PFSK-1 (cell line): ENCODE measurements around the gene UBL4B.

Source experiments
- FOXP2 ChIP-seq: optimal IDR thresholded peaks from 2 replicates; pipeline ENCODE3; 2011; ENCODE audit warnings: borderline replicate concordance, control low read depth, inconsistent platforms; ENCODE audit not compliant: insufficient read depth; ENCODE audit errors: extremely low read length, extremely low read depth
- POLR2AphosphoS5 ChIP-seq: IDR thresholded peaks from 2 replicates; pipeline ENCODE4 v1.6.1; 2012; ENCODE audit warnings: low read depth, mild to moderate bottlenecking, control low read depth, low read length, moderate library complexity
- SIN3A ChIP-seq: IDR thresholded peaks from 2 replicates; pipeline ENCODE4 v1.6.1; 2012; ENCODE audit warnings: mild to moderate bottlenecking, low read length, moderate library complexity, borderline replicate concordance; ENCODE audit not compliant: insufficient read depth
- TAF1 ChIP-seq: IDR thresholded peaks from 2 replicates; pipeline ENCODE4 v1.6.1; 2012; ENCODE audit warnings: low read length, control low read depth, borderline replicate concordance; ENCODE audit not compliant: insufficient read depth
- TF ChIP-seq, protein P1 (sequence below), 2 experiments: IDR thresholded peaks; 2 replicates each; pipeline versions ENCODE4 v1.6.1 to v1.8.0; 2011 to 2012; ENCODE audit warnings: low read depth in 2 of 2, low read length in 2 of 2, control low read depth in 1 of 2, inconsistent platforms in 1 of 2, mild to moderate bottlenecking in 1 of 2, moderate library complexity in 1 of 2; ENCODE audit not compliant: insufficient read depth in 1 of 2

Gene UBL4B

GRCh38 chr1:110114784-110115183, 2.5 kb downstream of the UBL4B start:
- TF ChIP-seq FOXP2 (no peak), TAF1 (no peak), POLR2AphosphoS5 (no peak), SIN3A (no peak)
- TF ChIP-seq, protein P1, sequence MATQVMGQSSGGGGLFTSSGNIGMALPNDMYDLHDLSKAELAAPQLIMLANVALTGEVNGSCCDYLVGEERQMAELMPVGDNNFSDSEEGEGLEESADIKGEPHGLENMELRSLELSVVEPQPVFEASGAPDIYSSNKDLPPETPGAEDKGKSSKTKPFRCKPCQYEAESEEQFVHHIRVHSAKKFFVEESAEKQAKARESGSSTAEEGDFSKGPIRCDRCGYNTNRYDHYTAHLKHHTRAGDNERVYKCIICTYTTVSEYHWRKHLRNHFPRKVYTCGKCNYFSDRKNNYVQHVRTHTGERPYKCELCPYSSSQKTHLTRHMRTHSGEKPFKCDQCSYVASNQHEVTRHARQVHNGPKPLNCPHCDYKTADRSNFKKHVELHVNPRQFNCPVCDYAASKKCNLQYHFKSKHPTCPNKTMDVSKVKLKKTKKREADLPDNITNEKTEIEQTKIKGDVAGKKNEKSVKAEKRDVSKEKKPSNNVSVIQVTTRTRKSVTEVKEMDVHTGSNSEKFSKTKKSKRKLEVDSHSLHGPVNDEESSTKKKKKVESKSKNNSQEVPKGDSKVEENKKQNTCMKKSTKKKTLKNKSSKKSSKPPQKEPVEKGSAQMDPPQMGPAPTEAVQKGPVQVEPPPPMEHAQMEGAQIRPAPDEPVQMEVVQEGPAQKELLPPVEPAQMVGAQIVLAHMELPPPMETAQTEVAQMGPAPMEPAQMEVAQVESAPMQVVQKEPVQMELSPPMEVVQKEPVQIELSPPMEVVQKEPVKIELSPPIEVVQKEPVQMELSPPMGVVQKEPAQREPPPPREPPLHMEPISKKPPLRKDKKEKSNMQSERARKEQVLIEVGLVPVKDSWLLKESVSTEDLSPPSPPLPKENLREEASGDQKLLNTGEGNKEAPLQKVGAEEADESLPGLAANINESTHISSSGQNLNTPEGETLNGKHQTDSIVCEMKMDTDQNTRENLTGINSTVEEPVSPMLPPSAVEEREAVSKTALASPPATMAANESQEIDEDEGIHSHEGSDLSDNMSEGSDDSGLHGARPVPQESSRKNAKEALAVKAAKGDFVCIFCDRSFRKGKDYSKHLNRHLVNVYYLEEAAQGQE (IDR thresholded peaks at IDR 0.05; ENCODE audit: insufficient read depth in 1 of 2, low read depth in 2 of 2, low read length in 2 of 2) = no peak

GRCh38 chr1:110118636-110119396, 6.6 kb downstream of the UBL4B start:
- TF ChIP-seq, protein P1 (IDR thresholded peaks at IDR 0.05; ENCODE audit: insufficient read depth in 1 of 2, low read depth in 2 of 2, low read length in 2 of 2) = no peak

GRCh38 chr1:110119843-110120242, 7.6 kb downstream of the UBL4B start:
- TF ChIP-seq POLR2AphosphoS5 = no peak
- no peak for TF ChIP-seq TAF1
- TF ChIP-seq, protein P1 (IDR thresholded peaks at IDR 0.05; ENCODE audit: insufficient read depth in 1 of 2, low read depth in 2 of 2, low read length in 2 of 2) = no peak
- TF ChIP-seq FOXP2 = no peak
- TF ChIP-seq SIN3A = no peak

DNA sequence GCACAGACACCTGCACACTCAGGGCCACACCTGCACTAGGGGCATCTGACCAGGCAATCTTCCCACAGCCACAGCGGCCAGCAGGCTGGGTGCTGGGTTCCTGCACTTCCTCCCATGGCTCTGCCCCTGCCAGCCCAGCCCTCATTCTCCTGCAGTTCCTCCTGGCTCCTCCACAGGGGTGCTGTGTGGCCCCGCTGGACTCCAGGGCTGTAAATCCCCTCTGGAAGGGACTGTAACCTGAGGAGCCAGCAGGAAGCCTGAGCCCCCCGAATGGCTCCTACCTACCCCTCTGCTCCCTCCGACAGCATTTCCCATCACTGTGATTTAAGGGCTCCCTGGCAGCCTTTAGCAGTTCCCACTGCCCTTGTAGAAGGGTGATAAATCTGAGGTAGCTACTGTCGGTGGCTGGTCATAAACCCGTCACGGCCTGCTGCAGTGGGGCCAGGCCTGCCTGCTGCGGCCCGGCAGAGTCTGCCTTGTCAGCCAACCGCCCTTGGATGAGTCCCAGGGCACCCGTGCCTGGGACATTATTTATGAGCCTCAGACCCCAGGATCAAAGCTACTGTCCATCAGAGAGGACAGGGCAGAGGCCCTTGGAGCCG, 8.8 kb downstream of the UBL4B start:
- TF ChIP-seq POLR2AphosphoS5 = no peak
- no peak for TF ChIP-seq TAF1
- TF ChIP-seq SIN3A = no peak
- TF ChIP-seq, protein P1 (IDR thresholded peaks at IDR 0.05; ENCODE audit: insufficient read depth in 1 of 2, low read depth in 2 of 2, low read length in 2 of 2) = no peak
- no peak for TF ChIP-seq FOXP2

- TF ChIP-seq TAF1 (no peak), FOXP2 (no peak), POLR2AphosphoS5 (no peak), SIN3A (no peak)
- TF ChIP-seq, protein P1 (IDR thresholded peaks at IDR 0.05; ENCODE audit: insufficient read depth in 1 of 2, low read depth in 2 of 2, low read length in 2 of 2) = no peak
These were observed 11.0 kb downstream of the UBL4B start for GRCh38 chr1:110123224-110123623.
